Bronchial epithelial cell (primary cell): ENCODE data around the gene RIPK1. TPM values are rescaled to one million over a fixed set of nuclear protein-coding genes. Genes with fewer than 3 reads are reported as not detected.

Experiments
- DNase-seq: peaks from one replicate; pipeline ENCODE4 v3.0.0-alpha.2; 2010; ENCODE audit warnings: low read depth
- FAIRE-seq: peaks from 2 replicates; lab custom pipeline; 2011; peaks lifted over from hg19 to GRCh38; lab: Jason Lieb, UNC
- H3K27me3 ChIP-seq: 2 replicates; pipeline ENCODE4 v1.5.1; 2011; ENCODE audit warnings: low read length; ENCODE audit not compliant: control insufficient read depth, insufficient read depth
- H3K36me3 ChIP-seq: 2 replicates; pipeline ENCODE4 v1.5.1; 2011; ENCODE audit warnings: low read length; ENCODE audit not compliant: control insufficient read depth, insufficient read depth
- H3K4me3 ChIP-seq: 2 replicates; pipeline ENCODE4 v1.5.1; 2011; ENCODE audit warnings: mild to moderate bottlenecking, low read depth, low read length, control low read depth
- total RNA-seq: library from RNA; depleted of rRNA; stranded (reverse); fragments of >200 nt; gene quantifications from 2 replicates; pipeline ENCODE4 v1.2.1, GENCODE V29; 2014
- TF ChIP-seq, protein P1 (sequence below): IDR thresholded peaks from 2 replicates; pipeline ENCODE4 v1.5.1; 2011; ENCODE audit warnings: mild to moderate bottlenecking, moderate library complexity, low read length, control low read depth, inconsistent platforms; ENCODE audit not compliant: insufficient read depth, severe bottlenecking

RIPK1 gene
- total RNA-seq, 1 donor from 2014 or later: 12.6 TPM

DNA sequence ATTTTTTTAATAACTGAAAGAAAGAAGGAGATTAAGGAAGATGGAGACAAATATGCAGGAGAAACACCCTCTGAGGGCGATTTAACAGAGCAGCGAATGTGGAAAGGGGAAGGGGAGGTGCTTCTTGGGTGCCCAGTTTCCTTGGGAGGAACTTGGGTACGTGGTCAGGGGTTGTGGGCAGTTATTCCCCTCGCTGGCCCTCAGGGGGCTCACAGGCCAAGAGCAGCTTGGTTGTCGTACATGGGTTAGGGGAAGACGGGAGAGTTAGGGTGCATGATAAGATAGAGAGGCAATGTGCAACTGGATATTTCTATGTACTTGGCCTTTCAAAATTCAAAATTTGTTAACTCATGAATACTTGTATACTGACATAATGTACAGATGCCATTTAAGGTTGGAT lies 96.1 kb downstream of the RIPK1 start:
- TF ChIP-seq, protein P1, sequence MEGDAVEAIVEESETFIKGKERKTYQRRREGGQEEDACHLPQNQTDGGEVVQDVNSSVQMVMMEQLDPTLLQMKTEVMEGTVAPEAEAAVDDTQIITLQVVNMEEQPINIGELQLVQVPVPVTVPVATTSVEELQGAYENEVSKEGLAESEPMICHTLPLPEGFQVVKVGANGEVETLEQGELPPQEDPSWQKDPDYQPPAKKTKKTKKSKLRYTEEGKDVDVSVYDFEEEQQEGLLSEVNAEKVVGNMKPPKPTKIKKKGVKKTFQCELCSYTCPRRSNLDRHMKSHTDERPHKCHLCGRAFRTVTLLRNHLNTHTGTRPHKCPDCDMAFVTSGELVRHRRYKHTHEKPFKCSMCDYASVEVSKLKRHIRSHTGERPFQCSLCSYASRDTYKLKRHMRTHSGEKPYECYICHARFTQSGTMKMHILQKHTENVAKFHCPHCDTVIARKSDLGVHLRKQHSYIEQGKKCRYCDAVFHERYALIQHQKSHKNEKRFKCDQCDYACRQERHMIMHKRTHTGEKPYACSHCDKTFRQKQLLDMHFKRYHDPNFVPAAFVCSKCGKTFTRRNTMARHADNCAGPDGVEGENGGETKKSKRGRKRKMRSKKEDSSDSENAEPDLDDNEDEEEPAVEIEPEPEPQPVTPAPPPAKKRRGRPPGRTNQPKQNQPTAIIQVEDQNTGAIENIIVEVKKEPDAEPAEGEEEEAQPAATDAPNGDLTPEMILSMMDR: no peak
- FAIRE-seq (no peak), DNase-seq (no peak)
- no peaks in the 10 kb centered on the region for H3K36me3 ChIP-seq
- no peaks in the 10 kb centered on the region for H3K27me3 ChIP-seq
- no peak overlapping the region for H3K4me3 ChIP-seq

Other genes with a start within 250 kb of the RIPK1 start
- gene SERPINB1, start 226.6 kb upstream of the RIPK1 start, total RNA-seq: 142 and 372 TPM in 2 replicates
- 0.79 and 2.3 TPM in 2 replicates for gene SERPINB9, start 165.2 kb upstream of the RIPK1 start, total RNA-seq
- 34.3 and 48.7 TPM in 2 replicates for gene SERPINB6, start 96.9 kb upstream of the RIPK1 start, total RNA-seq
- 20.5 and 39.4 TPM in 2 replicates for gene NQO2, start 68.6 kb upstream of the RIPK1 start, total RNA-seq
- gene BPHL, start 50.2 kb downstream of the RIPK1 start, total RNA-seq: 9.5 and 15.1 TPM in 2 replicates
- gene TUBB2A, start 89.0 kb downstream of the RIPK1 start, total RNA-seq: 25.3 and 106 TPM in 2 replicates
- gene TUBB2B, start 159.2 kb downstream of the RIPK1 start, total RNA-seq: under 0.01 and 2.2 TPM in 2 replicates
- gene PSMG4, start 190.5 kb downstream of the RIPK1 start, total RNA-seq: 15.5 and 34.2 TPM in 2 replicates